ENCODE results near the gene FCRL5.
"Not testable (repeated sequence)": the region's sequence is repeated elsewhere in the genome, so short reads cannot be mapped to it uniquely, and the experiment has no call there.

FCRL5 gene

GRCh38 chr1:157551694-157552693 lies at the start of gene FCRL5:
Gene FCRL5 (minus strand): TSS chr1:157552515. CDS start chr1:157552362, 153 bp downstream.
- DNase-seq (ENCODE audit: low spot score), result no peak

GRCh38 chr1:157600236-157600635 lies 47.9 kb upstream of the FCRL5 start:
- DNase-seq (ENCODE audit: low spot score), result no peak

- no peak for DNase-seq (ENCODE audit: low spot score)
Observed at GRCh38 chr1:157597959-157598667, 45.8 kb upstream of the FCRL5 start, which contains the start of gene FCRL4. Gene FCRL4 (minus strand): TSS chr1:157598085. CDS start chr1:157597944, 141 bp downstream.

- DNase-seq (ENCODE audit: low spot score), result no peak
Observed at GRCh38 chr1:157596384-157596783, 44.1 kb upstream of the FCRL5 start.

- DNase-seq (ENCODE audit: low spot score), result no peak
Observed at GRCh38 chr1:157595356-157595755, 43.0 kb upstream of the FCRL5 start.

GRCh38 chr1:157585984-157586383 lies 33.7 kb upstream of the FCRL5 start:
- no peak for DNase-seq (ENCODE audit: low spot score)

GRCh38 chr1:157584503-157584902 lies 32.2 kb upstream of the FCRL5 start:
- no peak for DNase-seq (ENCODE audit: low spot score)

GRCh38 chr1:157580828-157581210 lies 28.5 kb upstream of the FCRL5 start:
- no peak for DNase-seq (ENCODE audit: low spot score)

- peak; percentile 35 for DNase-seq (ENCODE audit: low spot score)
Observed at GRCh38 chr1:157580179-157580827, 28.0 kb upstream of the FCRL5 start.

- no peak for DNase-seq (ENCODE audit: low spot score)
Observed at GRCh38 chr1:157577420-157577819, 25.1 kb upstream of the FCRL5 start.

GRCh38 chr1:157575744-157576143 lies 23.4 kb upstream of the FCRL5 start:
- DNase-seq (ENCODE audit: low spot score), result no peak

- no peak for DNase-seq (ENCODE audit: low spot score)
Observed at GRCh38 chr1:157574836-157575235, 22.5 kb upstream of the FCRL5 start.

- no peak for DNase-seq (ENCODE audit: low spot score)
Observed at GRCh38 chr1:157566484-157567300, 14.4 kb upstream of the FCRL5 start.

GRCh38 chr1:157562515-157562914 lies 10.2 kb upstream of the FCRL5 start:
- no peak for DNase-seq (ENCODE audit: low spot score)

- DNase-seq (ENCODE audit: low spot score), result no peak
Observed at GRCh38 chr1:157558119-157558518, 5.8 kb upstream of the FCRL5 start.

- not testable (repeated sequence) for DNase-seq (ENCODE audit: low spot score)
Observed at GRCh38 chr1:157548081-157548480, 4.2 kb downstream of the FCRL5 start.

GRCh38 chr1:157542676-157543075 lies 9.6 kb downstream of the FCRL5 start:
- DNase-seq (ENCODE audit: low spot score), result no peak

GRCh38 chr1:157540852-157541251 lies 11.5 kb downstream of the FCRL5 start:
- no peak for DNase-seq (ENCODE audit: low spot score)

GRCh38 chr1:157540160-157540748 lies 12.1 kb downstream of the FCRL5 start:
- no peak for DNase-seq (ENCODE audit: low spot score)

GRCh38 chr1:157539568-157539967 lies 12.7 kb downstream of the FCRL5 start:
- DNase-seq (ENCODE audit: low spot score), result no peak

- no peak for DNase-seq (ENCODE audit: low spot score)
Observed at GRCh38 chr1:157532569-157532968, 19.7 kb downstream of the FCRL5 start.
